Tibial nerve (tissue), 4 donors: ENCODE results near the gene DCANP1.

ENCODE experiments used
- EP300 ChIP-seq, 2 donors: sonication (generic); formaldehyde crosslinking; IDR thresholded peaks; one replicate each; pipeline ENCODE4 v1.6.1; 2017; ENCODE audit warnings: antibody characterized with exemption in 2 of 2, mild to moderate bottlenecking in 1 of 2
- POLR2A ChIP-seq, 2 donors: fragments of 450-650 bp; IDR thresholded peaks; one replicate each; pipeline ENCODE4 v1.6.1; 2017; ENCODE audit warnings: antibody characterized with exemption in 2 of 2, mild to moderate bottlenecking in 2 of 2, moderate library complexity in 2 of 2
- TF ChIP-seq, protein P1 (sequence below), 5 experiments: fragments of 200-600 bp in 3 of 5; fragments of 450-650 bp in 2 of 5; sonication (generic) in 3 of 5; IDR thresholded peaks; one replicate each; pipeline ENCODE4 v1.5.1; 2016 to 2019; ENCODE audit warnings: antibody characterized with exemption in 5 of 5, mild to moderate bottlenecking in 3 of 5, moderate library complexity in 2 of 5

- TF ChIP-seq, protein P1, sequence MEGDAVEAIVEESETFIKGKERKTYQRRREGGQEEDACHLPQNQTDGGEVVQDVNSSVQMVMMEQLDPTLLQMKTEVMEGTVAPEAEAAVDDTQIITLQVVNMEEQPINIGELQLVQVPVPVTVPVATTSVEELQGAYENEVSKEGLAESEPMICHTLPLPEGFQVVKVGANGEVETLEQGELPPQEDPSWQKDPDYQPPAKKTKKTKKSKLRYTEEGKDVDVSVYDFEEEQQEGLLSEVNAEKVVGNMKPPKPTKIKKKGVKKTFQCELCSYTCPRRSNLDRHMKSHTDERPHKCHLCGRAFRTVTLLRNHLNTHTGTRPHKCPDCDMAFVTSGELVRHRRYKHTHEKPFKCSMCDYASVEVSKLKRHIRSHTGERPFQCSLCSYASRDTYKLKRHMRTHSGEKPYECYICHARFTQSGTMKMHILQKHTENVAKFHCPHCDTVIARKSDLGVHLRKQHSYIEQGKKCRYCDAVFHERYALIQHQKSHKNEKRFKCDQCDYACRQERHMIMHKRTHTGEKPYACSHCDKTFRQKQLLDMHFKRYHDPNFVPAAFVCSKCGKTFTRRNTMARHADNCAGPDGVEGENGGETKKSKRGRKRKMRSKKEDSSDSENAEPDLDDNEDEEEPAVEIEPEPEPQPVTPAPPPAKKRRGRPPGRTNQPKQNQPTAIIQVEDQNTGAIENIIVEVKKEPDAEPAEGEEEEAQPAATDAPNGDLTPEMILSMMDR (IDR thresholded peaks at IDR 0.05) = no peak
- TF ChIP-seq POLR2A (IDR thresholded peaks at IDR 0.05) = no peak
- TF ChIP-seq EP300 (IDR thresholded peaks at IDR 0.05) = no peak
Observed at GRCh38 chr5:135432113-135432512, 15.0 kb downstream of the DCANP1 start.
